Stimulated activated CD8-positive, alpha-beta memory T cell treated with anti-CD3 and anti-CD28 coated beads, Interleukin-2, amount 100 ng/mL, for 48 hours (primary cell): Measurements from ENCODE around the gene PPP2R5D.
A peak's percentile ranks its signal among the peaks of the same experiment; 100 is the strongest.

ENCODE experiments used
- DNase-seq, 2 donors: peaks; one replicate each; pipeline ENCODE4 v3.0.0-alpha.2; 2020; ENCODE audit warnings: low read depth in 2 of 2

Gene PPP2R5D

DNA sequence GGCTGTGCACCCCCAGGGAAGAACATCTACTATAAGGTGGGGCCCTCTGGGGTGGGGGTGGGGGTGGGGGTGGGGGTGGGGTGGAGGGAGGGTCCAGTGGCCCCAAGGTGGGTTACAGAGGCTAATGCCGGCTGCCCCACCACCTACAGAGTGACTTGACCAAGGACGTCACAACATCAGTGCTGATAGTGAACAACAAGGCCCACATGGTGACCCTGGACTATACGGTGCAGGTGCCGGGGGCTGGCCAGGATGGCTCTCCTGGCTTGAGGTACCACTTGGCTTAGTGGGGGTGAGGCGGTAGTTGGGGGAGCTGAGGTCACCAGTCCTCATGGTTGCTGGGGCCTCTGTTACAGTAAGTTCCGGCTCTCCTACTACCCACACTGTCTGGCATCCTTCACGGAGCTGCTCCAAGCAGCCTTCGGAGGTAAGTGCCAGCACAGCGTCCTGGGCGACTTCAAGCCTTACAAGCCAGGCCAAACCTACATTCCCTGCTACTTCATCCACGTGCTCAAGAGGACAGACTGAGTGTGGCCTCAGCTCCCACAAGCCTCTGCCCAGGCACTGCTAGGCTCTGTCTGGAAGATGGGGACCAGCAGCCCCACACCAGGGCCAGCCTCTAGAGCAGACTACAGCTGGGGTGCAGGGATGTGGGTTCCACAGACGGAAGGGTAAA is 21.1 kb upstream of the PPP2R5D start:
- no peak for DNase-seq

DNA sequence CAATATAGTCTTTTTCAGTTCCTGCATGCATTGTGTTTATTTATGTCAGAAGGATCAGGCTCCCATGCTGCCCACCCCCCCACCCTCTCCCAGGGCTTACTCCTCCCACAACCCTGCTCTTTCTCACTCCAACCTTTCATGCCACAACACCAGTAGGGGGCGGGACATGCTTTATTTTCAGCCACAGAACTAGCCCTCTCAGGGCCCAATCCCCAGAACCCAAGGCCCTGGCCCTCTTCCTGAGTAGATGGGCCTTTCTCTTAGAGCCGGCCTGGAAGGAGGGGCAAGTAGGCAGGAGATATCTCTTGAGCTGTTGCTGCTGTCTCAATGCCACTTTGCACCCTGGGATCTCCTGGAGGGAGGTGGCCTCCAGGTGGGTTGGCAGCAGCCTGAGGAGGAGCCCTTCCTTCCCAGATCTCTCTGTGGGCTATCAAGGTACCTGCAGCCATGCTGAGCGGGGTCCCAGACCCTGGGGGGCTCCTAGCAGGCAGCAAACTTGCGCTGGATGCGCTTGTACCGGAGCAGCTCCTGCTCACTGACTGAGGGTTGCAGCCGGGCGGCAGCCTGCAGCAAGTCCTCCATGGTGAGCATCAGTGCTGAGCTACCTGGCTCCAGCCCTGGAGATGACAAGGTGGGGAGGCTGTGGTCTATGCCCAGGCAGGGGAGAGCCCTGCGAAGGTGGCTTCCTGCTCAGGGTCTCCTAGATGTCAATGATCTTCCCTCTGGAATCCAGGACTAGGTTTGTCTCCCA is 20.3 kb upstream of the PPP2R5D start:
- peak in 1 of 2 donors; percentile 25 for DNase-seq

DNA sequence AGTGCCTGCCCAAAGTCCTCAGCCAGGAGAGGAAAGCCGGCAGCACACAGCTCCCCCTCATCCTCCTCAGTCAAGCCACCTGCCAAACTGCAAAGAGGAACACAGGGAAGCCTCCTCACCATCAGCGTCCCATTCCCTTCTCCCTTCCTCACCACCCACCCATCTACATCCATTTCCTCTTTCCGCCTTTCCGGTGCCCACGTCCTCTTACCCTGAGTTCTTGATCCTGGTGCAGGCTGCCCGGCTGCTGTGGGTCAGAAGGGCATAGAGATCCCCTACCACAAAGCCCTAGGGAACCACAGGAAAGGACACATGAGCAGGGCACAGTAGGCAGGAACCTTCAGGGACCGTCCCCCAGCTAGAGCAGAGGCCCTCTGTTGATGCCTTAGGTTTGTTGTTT is 17.8 kb upstream of the PPP2R5D start:
- DNase-seq = no peak

DNA sequence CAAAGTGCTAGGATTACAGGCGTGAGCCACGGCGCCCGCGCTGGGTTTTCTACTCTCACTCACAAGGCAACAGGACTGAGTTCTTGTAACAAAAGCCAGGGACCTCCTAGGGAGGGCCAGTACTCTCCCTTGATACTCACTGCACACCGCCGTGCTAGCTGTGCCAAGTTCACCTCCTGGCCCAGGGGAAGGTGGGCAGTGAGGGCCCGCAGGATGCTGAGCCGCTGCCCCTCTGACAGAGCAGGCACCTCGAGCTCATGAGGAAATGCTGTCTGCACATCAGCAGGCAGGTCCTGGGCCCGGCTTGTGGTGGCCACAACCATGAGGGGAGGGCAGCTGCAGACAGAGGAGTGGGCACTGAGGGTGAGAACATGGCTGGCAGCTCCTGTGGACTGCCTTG is 17.1 kb upstream of the PPP2R5D start:
- DNase-seq = no peak

DNA sequence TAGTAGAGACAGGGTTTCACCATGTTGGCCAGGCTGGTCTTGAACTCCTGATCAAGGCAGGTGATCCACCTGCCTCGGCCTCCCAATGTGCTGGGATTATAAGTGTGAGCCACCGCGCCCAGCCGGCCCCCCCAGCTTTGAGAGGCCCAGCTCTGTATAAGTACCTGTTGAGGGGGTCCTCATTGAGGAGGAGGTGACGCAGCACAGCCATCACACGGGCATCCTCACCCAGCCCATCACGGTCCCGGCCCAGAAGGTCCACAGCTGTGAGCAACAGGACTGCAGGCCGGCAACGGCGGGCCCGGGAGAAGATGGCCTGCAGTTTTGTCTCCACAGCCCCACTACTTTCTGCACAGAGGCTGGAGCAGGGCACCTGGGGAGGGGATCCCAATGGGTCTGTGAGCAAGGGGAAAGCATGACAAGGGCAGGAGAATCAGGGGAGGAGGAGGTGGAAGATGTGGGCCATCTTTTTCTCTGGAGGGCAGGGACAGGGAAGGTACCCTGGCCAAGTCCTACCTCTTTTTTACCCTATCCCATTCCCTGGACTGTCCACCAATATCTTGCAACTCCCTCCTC is 16.2 kb upstream of the PPP2R5D start:
- DNase-seq = no peak

DNA sequence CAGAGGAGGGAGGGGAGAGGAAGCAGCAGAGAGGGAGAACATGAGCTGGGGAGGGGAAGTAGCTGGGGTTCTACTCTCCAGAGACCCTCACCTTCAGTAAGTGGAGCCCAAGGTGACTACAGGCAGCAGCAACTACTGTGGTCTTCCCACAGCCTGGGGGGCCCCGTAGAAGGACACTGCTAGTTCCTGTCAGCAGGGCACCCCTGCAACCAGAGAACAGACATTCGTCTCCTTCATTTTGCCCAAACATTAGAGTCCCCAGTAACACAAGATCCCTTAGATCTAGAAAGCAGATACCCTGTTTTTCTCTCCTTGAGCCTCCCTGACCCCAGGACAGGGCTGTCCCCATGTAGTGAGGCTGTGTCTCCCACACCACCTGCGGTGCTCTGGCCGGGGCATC is 15.6 kb upstream of the PPP2R5D start:
- DNase-seq = no peak

DNA sequence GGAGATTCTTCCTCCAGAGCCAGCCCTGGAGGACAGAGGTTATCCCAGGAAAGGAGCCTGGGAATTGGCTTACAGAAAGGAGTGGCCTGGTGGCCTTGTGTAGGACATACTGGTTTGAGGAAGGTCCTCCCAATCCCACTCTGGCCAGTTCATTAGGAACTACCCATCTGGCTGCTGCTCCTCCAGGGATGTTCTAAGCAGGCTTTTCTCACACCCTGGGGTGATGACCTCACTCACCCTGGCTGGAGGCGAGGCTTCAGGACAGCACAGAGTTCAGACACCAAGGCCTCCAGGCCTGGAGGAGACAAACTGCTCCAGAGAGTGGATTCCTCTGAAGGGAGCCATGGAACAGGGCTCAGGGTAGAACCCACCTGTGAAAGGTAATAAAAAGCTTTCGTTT is 14.9 kb upstream of the PPP2R5D start:
- DNase-seq = no peak

DNA sequence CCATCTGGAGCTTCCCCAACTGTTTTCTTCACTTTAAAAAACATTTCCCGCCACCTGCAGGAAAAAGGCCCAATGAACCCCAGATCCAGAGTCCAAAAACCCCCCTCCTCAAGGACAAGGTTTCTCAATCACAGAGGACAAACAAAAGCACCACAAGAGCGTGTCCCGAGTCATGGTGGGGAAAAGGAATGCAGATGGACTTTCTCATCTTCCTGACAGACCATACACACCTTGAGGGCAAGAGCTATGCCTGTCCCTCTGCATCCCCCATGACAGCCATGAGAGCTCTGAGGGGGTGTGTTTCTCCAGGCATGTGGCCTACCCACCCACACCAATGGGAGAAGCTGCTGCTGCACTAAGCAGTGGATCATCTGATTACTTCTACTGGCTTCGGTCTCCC is 14.4 kb upstream of the PPP2R5D start:
- no peak for DNase-seq

DNA sequence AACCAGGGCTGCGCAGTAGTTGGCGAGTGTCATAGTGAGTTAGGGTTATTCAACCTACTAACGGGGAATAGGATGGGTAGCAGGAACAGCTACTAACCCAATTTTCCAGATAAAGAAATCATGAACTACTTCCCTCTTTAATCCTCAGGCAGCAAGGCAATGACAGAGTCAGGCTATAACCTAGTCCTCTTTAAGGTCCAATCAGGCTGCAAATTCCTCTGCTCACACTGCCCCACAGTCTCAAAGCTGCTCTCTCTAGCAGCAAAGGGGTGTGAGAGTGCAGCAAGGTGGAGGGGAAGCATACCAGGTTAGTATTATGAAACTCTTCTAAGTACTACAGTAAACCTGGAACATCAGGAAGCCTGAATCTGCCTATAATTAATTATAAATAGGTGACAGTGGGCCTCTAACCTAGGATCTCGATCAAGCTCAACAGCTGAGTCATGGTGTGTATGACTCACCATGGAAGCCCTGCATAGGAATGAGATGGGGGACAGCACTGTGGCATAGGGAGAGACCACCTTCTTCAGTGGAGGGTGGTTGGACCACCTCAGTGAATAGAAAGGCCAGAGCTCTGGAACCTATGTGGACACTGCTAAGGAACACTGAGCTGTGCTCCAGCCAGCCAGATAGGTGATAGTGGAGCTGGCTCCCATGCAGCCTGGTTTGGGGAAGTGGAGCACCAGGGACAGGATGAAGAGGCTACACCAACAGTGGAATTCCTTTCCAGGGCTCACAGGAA is 13.3 kb upstream of the PPP2R5D start:
- no peak for DNase-seq

DNA sequence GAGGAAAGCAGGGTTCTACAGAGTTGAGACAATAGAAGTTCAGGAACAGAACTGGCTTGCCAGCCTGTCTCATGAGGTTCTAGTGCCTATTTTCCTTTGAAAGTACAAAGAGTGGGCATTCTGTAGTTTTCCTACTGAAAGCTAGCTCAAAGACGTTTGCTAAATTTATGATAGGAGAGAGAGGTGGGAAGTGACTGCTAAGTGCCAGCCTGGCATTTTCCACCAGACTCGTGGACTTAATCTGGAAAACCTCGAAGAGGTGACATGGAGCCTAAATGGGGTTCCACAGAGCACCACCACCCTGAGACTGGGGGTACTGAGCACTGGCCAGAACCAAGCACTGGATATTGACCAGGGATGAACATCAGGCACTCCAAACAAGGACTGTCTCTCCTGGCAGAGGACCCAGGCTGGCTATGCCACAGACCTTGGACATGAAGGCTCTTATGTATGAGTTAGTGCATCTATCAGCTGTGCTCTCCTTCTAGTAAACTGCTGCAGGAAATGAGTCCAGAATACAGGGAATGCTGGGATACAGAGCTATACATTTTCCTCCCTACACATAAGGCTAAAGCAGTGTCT is 12.5 kb upstream of the PPP2R5D start:
- no peak for DNase-seq

DNA sequence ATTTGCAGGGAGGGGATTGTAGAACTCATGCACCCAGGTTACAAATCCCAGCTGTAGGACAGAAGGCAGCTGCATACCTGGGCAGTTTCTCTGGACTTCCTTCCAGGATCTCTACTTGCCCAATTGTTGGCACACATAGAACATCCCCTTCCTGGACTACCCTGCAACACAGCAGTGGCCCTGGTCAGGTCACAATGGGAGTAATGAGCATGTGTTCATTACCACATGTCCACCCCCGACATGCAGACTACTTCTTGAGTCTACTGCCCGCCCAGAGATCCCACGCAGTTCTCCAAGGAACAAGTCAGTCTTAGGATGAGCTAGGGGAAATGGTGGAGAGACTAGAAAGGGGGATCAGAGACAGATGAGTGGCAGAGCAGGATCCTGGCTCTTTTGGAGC is 10.4 kb upstream of the PPP2R5D start:
- no peak for DNase-seq

DNA sequence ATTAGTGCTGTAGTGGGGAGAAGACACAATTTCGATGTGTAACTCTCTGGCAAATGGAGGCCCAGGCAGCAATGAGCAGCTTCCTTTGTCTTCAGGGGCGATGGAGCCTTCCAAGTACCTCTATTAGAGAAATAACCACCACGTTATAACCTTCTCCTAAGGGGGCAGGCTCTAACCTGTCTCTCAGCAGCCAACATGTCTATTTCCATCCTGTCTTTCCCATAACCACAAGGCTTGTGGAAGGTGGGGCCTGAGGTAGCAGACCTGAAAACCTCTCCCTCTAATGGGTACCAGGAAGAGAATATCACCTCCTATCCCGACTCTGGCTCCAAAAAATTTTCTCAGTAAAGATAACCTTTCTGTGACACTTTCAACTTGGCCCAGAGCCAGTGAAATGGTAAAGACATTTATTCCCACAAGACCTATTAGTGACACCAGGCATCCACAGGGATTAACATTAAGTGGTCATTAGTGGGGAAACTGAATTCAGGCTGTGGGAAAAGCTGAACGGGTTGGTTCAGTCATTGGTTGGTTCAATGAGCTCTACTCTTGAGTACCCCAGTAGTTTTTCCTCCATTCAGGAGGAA is 9.4 kb upstream of the PPP2R5D start:
- DNase-seq = no peak

DNA sequence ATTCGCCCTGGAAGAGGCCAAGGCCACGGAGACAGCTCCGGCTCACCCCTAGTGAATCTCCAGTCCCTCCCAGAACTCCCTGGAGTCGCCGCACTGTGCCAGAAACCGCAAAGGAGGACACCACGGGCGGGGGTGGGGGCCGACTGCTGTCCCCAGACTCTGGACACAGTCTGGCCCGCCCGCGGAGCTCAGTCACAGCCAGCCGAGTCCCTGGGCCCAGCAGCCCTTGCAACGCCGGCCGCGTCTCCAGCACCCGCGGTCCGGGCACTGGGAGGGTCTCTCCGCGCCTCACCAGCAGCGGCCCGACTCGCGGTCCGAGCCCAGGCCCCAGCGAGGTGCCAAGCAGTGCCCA is 5.9 kb upstream of the PPP2R5D start:
- no peak for DNase-seq

DNA sequence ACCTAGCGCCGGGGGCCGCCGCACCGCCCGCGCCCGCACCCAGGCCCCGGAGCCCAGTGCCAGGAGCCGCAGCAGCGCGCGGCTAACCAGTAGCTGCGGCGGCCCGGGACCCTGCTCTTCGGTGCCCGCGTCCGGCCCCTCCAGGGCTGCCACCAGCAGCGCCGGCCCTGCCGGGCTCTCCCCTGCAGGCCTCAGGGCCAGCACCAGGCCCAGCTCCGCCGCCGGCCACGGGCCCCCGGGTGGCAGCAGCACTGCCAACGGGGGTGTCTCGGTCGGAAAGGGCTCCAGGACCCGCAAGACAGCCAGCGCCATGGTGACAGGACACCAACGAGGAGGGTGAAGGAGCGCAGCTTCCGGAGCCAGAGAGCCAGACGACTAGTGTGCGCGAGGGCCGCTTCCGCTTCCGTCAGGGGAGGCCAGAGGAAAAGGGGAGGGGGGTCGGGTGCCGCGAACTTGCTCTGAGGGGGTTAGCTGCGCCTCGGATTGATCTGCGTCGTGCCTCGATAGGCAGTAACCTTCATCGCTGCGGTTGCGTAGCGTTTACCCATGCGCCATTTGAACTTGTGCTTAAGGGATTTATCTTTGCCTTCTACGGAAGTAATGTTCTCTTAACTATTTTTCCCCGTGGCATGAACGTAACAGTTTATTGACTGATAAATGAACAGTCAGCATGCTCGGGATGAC is 5.4 kb upstream of the PPP2R5D start, which contains the start of gene PEX6:
TSS of gene PEX6 (minus strand) at position 343 of the 684 bp plus-strand sequence. CDS start at position 312, 31 bp downstream.
- DNase-seq = peak; percentile 87 to 93

DNA sequence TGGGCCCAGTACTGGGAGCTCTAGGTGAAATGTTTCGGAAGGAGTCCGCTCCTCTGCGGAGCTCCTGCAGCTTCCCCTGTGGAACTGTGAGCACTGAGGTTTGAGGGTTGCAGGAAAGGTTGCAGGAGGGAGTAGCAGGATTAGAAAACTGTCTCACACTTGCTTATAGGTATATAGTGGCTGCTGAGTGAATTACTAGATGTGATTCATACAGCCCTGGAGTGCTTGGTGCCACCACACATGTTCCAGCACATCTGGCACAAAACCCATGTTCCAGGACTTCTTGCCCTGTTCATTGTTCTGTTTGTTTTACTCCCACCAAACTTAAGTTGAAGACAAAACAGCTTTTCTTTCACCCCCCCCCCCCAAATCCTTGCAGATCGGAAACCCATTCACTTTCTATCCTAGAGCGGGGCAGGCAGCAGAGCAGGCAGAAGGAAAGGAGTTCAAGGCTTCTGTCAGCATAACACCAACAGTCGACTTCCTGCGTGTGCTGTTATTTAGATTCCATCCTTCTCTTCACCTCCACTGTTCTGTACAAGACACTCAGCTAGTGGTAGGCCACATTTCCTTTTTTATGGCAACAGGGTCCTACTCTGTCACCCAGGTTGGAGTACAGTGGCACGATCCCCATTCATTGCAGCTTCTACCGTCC is 4.7 kb upstream of the PPP2R5D start:
- DNase-seq = no peak

DNA sequence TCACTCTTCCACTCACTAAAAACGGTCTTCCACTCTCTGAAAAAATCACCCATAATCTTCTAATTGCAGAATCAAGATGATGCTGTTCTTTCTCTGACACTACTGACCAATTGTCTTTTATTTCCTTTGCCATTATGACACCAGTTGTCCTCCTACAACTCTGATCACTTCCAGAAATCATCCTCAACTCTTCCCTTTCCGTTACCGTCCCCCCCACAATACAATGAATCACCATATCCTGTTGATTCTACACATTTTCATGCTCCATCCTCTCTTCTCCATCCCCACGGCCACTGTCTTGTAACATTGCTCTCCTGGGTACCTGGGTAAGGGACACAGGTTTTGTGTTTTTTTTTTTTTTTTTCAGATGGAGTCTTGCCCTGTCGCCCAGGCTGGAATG is 2.5 kb upstream of the PPP2R5D start:
- DNase-seq = no peak

DNA sequence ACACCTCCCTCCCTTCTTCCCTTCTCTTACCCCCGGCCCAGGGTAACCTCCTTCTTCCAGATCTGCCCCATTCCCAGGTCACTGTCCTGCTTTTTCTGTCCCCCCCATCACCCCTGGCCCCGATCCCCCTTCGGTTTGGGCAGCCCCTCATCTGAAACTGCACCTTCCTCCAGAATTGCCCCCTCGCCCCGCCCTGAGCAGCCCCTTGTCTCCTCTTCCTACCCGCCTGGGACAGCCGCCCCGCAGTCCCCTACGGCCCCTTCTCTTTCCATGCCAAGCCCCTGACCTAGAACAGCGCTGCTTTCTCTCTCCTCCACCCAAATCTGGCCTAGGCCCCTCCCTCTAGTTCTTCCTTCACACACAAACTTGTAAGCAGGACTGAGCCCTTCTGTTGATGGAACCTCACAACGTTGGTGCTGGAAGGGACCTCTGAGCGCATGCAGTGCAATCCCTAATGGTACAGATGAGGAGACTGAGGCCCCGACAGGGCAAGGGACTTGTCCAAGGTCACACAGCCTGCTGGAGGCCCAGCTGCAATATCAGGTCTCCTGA is 630 bp downstream of the PPP2R5D start:
- DNase-seq = no peak

DNA sequence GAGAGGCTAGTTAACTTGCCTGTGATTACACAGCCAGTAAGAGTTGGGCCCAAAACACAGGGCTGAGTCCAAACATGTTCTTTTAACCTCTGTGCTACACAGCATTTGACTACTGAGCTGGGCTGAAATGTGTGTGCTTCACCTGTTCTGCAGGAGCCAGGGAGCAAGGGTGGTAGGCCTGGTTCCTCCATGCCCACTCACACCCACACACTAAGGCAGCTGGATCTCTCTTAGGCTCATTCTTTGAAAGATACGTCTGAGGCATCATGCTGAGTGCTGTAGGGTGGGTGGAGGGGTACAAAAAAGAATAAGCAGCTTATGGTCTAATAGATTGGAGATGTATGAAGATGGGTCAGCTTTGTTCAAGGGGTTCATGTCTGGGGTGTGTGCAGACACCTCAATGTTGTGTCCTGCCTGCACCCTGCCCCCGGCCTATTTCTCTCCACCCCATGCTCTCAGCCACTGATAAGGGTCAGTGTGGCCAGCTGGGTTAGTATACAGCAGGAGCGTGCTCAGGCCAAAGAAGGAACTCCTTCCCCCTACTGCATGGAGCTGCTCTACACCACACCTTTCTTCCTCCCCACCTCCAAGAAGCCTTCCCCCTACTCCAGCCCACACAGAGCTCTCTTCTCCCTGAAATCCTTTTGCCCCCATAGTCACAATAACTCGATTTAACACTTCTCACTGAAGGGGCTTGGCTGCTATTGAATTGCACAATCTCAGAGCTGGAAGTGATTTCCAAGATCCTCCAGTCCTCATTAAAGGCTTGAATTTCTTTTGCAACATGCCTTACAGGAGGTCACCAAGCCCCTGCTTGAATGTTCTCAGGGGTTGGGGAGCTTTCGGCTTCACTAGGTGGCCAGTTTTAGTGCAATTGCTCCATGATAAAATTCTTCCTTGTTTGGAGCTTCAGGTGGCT is 3.4 kb downstream of the PPP2R5D start:
- no peak for DNase-seq

DNA sequence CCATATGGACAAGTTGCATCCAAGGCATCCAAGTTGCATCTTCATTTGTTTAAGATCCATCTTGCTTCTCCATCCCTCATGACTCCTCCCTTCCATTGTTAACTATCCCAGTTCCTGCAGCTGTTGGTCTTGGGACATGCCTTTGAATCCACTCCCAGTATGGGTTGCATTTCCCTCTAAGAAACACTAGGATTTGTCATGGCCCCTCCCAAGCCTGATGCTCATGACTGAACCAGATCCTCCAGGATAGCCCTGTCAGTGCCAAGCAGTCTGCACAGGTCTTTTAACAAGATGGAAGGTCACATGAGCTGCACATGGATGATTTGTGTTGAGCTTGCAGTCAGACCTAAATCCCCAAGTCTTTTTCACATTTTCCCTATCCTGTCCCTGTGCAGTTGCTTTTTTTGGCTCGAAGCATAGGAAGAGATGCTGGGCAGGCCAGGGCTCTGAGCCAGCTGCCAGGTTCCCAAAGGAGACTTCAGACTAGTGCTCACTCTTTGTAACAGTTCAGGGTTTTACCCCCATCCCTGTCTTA is 4.2 kb downstream of the PPP2R5D start:
- DNase-seq = no peak
